HepG2 (cell line): ENCODE measurements around the gene WNT3. TPM values are rescaled to one million over a fixed set of nuclear protein-coding genes. Genes with fewer than 3 reads are reported as not detected.

Experiments used
- AGO1 ChIP-seq: fragments of 200-400 bp; formaldehyde crosslinking; IDR thresholded peaks from 2 replicates; pipeline ENCODE4 v1.6.1; 2017; ENCODE audit warnings: mild to moderate bottlenecking, low read depth, low read length, moderate library complexity; ENCODE audit not compliant: poor library complexity, severe bottlenecking
- ATRX ChIP-seq: sonication (generic); formaldehyde crosslinking; IDR thresholded peaks from 2 replicates; pipeline ENCODE4 v1.4.0; 2020; ENCODE audit warnings: missing genetic modification reagents, borderline replicate concordance
- E2F2 ChIP-seq: sonication (generic); formaldehyde crosslinking; IDR thresholded peaks from 2 replicates; pipeline ENCODE4 v1.4.0; 2020; ENCODE audit warnings: missing genetic modification reagents, borderline replicate concordance
- ERF ChIP-seq: IDR thresholded peaks from 2 replicates; pipeline ENCODE4 v1.6.1; 2018; ENCODE audit warnings: missing biosample characterization, missing genetic modification reagents
- FOSL1 ChIP-seq: sonication (generic); formaldehyde crosslinking; IDR thresholded peaks from 2 replicates; pipeline ENCODE4 v1.9.0; 2021; ENCODE audit warnings: missing genetic modification reagents, borderline replicate concordance
- GLI4 ChIP-seq: sonication (generic); formaldehyde crosslinking; IDR thresholded peaks from 2 replicates; pipeline ENCODE4 v1.5.1; 2020; ENCODE audit warnings: missing genetic modification reagents, mild to moderate bottlenecking, moderate library complexity, borderline replicate concordance
- KLF9 ChIP-seq: IDR thresholded peaks from 2 replicates; pipeline ENCODE4 v1.6.1; 2016; ENCODE audit warnings: low read depth
- MLLT10 ChIP-seq: sonication (generic); formaldehyde crosslinking; IDR thresholded peaks from 2 replicates; pipeline ENCODE4 v1.4.0; 2020; ENCODE audit warnings: missing genetic modification reagents
- MXD1 ChIP-seq: sonication (generic); formaldehyde crosslinking; IDR thresholded peaks from 2 replicates; pipeline ENCODE4 v1.4.0; 2020; ENCODE audit warnings: mild to moderate bottlenecking, missing genetic modification reagents
- NR2C2 ChIP-seq: sonication (generic); formaldehyde crosslinking; IDR thresholded peaks from 2 replicates; pipeline ENCODE4 v1.4.0; 2020; ENCODE audit warnings: missing genetic modification reagents, mild to moderate bottlenecking, moderate library complexity, borderline replicate concordance
- PLRG1 ChIP-seq: fragments of 450-650 bp; conservative IDR thresholded peaks from 2 replicates; pipeline ENCODE4 v1.6.1; 2016
- SKI ChIP-seq: fragments of 450-650 bp; IDR thresholded peaks from one replicate; pipeline ENCODE4 v1.6.1; 2018; ENCODE audit warnings: mild to moderate bottlenecking; ENCODE audit not compliant: partially characterized antibody
- STAT6 ChIP-seq: sonication (generic); formaldehyde crosslinking; IDR thresholded peaks from 2 replicates; pipeline ENCODE4 v1.4.0; 2020; ENCODE audit warnings: missing genetic modification reagents, mild to moderate bottlenecking, borderline replicate concordance
- TGIF2 ChIP-seq: IDR thresholded peaks from 2 replicates; pipeline ENCODE4 v1.6.1; 2016; ENCODE audit warnings: control low read depth, missing compliant biosample characterization
- ZNF318 ChIP-seq: sonication (generic); formaldehyde crosslinking; IDR thresholded peaks from 2 replicates; pipeline ENCODE4 v1.4.0; 2020; ENCODE audit warnings: mild to moderate bottlenecking, missing genetic modification reagents
- ZNF737 ChIP-seq: sonication (generic); formaldehyde crosslinking; IDR thresholded peaks from 2 replicates; pipeline ENCODE4 v1.5.0; 2020; ENCODE audit warnings: missing genetic modification reagents, mild to moderate bottlenecking, borderline replicate concordance
- ZNF883 ChIP-seq: sonication (generic); formaldehyde crosslinking; IDR thresholded peaks from 2 replicates; pipeline ENCODE4 v1.5.1; 2020; ENCODE audit warnings: mild to moderate bottlenecking, missing genetic modification reagents; ENCODE audit errors: not compliant biosample characterization
- polyA plus RNA-seq, 8 experiments: library from polyadenylated mRNA; depleted of rRNA in 3 of 8; stranded (reverse) in 7 of 8; unstranded in 1 of 8; fragments of >200 nt; fragmentation: Illumina TruSeq in 4 of 8; extraction: Trizol in 4 of 8; gene quantifications; 2 replicates each; pipeline versions ENCODE4 v1.2.1 to v1.2.3, GENCODE V29; 2011 to 2016; ENCODE audit warnings: low read depth in 4 of 8, missing spikeins in 1 of 8, mixed read lengths in 1 of 8; ENCODE audit not compliant: insufficient read depth in 1 of 8
- total RNA-seq, 5 experiments: library from RNA; depleted of rRNA; stranded (reverse); fragments of >200 nt; fragmentation: Illumina TruSeq; extraction: Trizol; gene quantifications; 2 replicates each; pipeline ENCODE4 v1.2.3, GENCODE V29; 2016; ENCODE audit warnings: low read depth in 1 of 5

WNT3 gene
- total and polyA plus RNA-seq, 2 of the 13 experiments (the other 11 are each of a cell fraction or from before 2014, with no cell fraction given): 8.5 to 10.3 TPM

GRCh38 chr17:46782250-46782953 lies 36.1 kb downstream of the WNT3 start (continued):
- TF ChIP-seq STAT6 (CRISPR knock-in tag) (peak; percentile 19; the same call in 1 of the 2 replicates), MLLT10 (CRISPR knock-in tag) (no peak), FOSL1 (CRISPR knock-in tag) (no peak), ATRX (CRISPR knock-in tag) (no peak), AGO1 (no peak), ERF (peak; percentile 83), ZNF883 (CRISPR knock-in tag) (no peak), ZNF737 (no peak), E2F2 (no peak), GLI4 (CRISPR knock-in tag) (no peak), TGIF2 (peak; percentile 55; the same call in 1 of the 2 replicates), NR2C2 (CRISPR knock-in tag) (no peak), ZNF318 (no peak), PLRG1 (no peak), MXD1 (CRISPR knock-in tag) (no peak), KLF9 (CRISPR knock-in tag) (no peak), SKI (no peak)
